GM23338 (cell line): ENCODE data around the gene NCKAP1. TPM values are rescaled to one million over a fixed set of nuclear protein-coding genes. Genes with fewer than 3 reads are reported as not detected.

Source experiments
- ATAC-seq: fragments of 200-7000 bp; cut with Tn5 transposase; 3 replicates; pipeline ENCODE4 v1.9.1; 2020
- DNase-seq: peaks from one replicate; pipeline ENCODE4 v3.0.0-alpha.2; 2015; ENCODE audit warnings: low spot score
- H2AFZ ChIP-seq: fragments of 200-600 bp; sonication (generic); 2 replicates; pipeline ENCODE4 v1.8.0; 2016; ENCODE audit warnings: antibody characterized with exemption, mild to moderate bottlenecking, moderate library complexity
- H3F3A ChIP-seq: fragments of 200-600 bp; sonication (generic); replicated peaks from 2 replicates; pipeline ENCODE4 v1.8.0; 2017; ENCODE audit warnings: antibody characterized with exemption, mixed run types, low read depth
- H3K27ac ChIP-seq: fragments of 200-600 bp; sonication (generic); 2 replicates; pipeline ENCODE4 v1.6.1; 2016; ENCODE audit warnings: low read depth
- H3K27me3 ChIP-seq: fragments of 200-600 bp; sonication (generic); 2 replicates; pipeline ENCODE4 v1.8.0; 2016; ENCODE audit warnings: mild to moderate bottlenecking, mixed run types, moderate library complexity; ENCODE audit not compliant: insufficient read depth
- H3K36me3 ChIP-seq: fragments of 200-600 bp; sonication (generic); 2 replicates; pipeline ENCODE4 v1.8.0; 2016; ENCODE audit warnings: mild to moderate bottlenecking; ENCODE audit not compliant: insufficient read depth
- H3K4me1 ChIP-seq: fragments of 200-600 bp; sonication (generic); 2 replicates; pipeline ENCODE4 v1.8.0; 2016; ENCODE audit warnings: mild to moderate bottlenecking, moderate library complexity; ENCODE audit not compliant: insufficient read depth
- H3K4me2 ChIP-seq: fragments of 200-600 bp; sonication (generic); 2 replicates; pipeline ENCODE4 v1.7.1; 2017; ENCODE audit warnings: mixed run types
- H3K4me3 ChIP-seq: fragments of 200-600 bp; sonication (generic); 2 replicates; pipeline ENCODE4 v1.6.1; 2016; ENCODE audit warnings: mixed run types
- H3K79me2 ChIP-seq: fragments of 200-600 bp; sonication (generic); replicated peaks from 2 replicates; pipeline ENCODE4 v1.8.0; 2017; ENCODE audit warnings: mild to moderate bottlenecking; ENCODE audit not compliant: insufficient read depth
- H3K9me2 ChIP-seq: fragments of 200-600 bp; sonication (generic); 2 replicates; pipeline ENCODE4 v1.8.0; 2017; ENCODE audit not compliant: insufficient read depth
- H4K20me1 ChIP-seq: fragments of 200-600 bp; sonication (generic); replicated peaks from 2 replicates; pipeline ENCODE4 v1.8.0; 2017; ENCODE audit warnings: mild to moderate bottlenecking; ENCODE audit not compliant: insufficient read depth
- H3K27ac Mint-ChIP-seq: 2 replicates; pipeline ENCODE4 v1.8.0; 2020; ENCODE audit warnings: inconsistent platforms, mild to moderate bottlenecking, moderate library complexity, mixed read lengths
- H3K27me3 Mint-ChIP-seq: 3 replicates; pipeline ENCODE4 v1.8.0; 2022; ENCODE audit warnings: low read depth, mild to moderate bottlenecking, moderate library complexity, mixed read lengths, inconsistent platforms; ENCODE audit not compliant: insufficient read depth, poor library complexity
- H3K36me3 Mint-ChIP-seq: 3 replicates; pipeline ENCODE4 v1.8.0; 2021; ENCODE audit warnings: low read depth, mild to moderate bottlenecking, inconsistent platforms, moderate library complexity, mixed read lengths
- H3K4me1 Mint-ChIP-seq: 3 replicates; pipeline ENCODE4 v1.8.0; 2020; ENCODE audit warnings: mild to moderate bottlenecking, inconsistent platforms, mixed read lengths
- H3K4me3 Mint-ChIP-seq: 3 replicates; pipeline ENCODE4 v1.8.0; 2021; ENCODE audit warnings: moderate library complexity, mild to moderate bottlenecking, inconsistent platforms, mixed read lengths
- H3K9me3 Mint-ChIP-seq: 3 replicates; pipeline ENCODE4 v1.8.0; 2020; ENCODE audit warnings: moderate library complexity, mild to moderate bottlenecking, inconsistent platforms, mixed read lengths
- CREB1 ChIP-seq: fragments of 250-450 bp; sonication (Bioruptor Pico); IDR thresholded peaks from 2 replicates; pipeline ENCODE4 v1.5.0; 2020; ENCODE audit warnings: low read depth, mild to moderate bottlenecking, moderate library complexity
- EZH2 ChIP-seq: fragments of 200-600 bp; sonication (generic); IDR thresholded peaks from one replicate; pipeline ENCODE4 v1.8.0; 2017; ENCODE audit warnings: antibody characterized with exemption, mild to moderate bottlenecking, low read depth; ENCODE audit not compliant: unreplicated experiment
- JUNB ChIP-seq: IDR thresholded peaks from one replicate; pipeline ENCODE4 v1.6.1; 2016; ENCODE audit warnings: antibody characterized with exemption; ENCODE audit not compliant: unreplicated experiment
- NANOG ChIP-seq: IDR thresholded peaks from 2 replicates; pipeline ENCODE4 v1.6.1; 2016; ENCODE audit warnings: antibody characterized with exemption, borderline replicate concordance
- STAT1 ChIP-seq: IDR thresholded peaks from one replicate; pipeline ENCODE4 v1.6.1; 2016; ENCODE audit warnings: antibody characterized with exemption; ENCODE audit not compliant: unreplicated experiment
- ZNF114 ChIP-seq: fragments of 250-450 bp; sonication (Bioruptor Pico); IDR thresholded peaks from 2 replicates; pipeline ENCODE4 v1.5.0; 2020; ENCODE audit warnings: mild to moderate bottlenecking, moderate library complexity
- polyA plus RNA-seq: library from polyadenylated mRNA; unstranded; fragments of >200 nt; fragmentation: Nextera tagmentation; extraction: Ambion mirVana; gene quantifications from 2 replicates; pipeline ENCODE4 v1.2.1, GENCODE V29; 2016
- total RNA-seq: library from RNA; depleted of rRNA; stranded (reverse); fragments of >200 nt; shearing (Covaris generic); gene quantifications from 2 replicates; pipeline ENCODE4 v1.2.3, GENCODE V29; 2014
- TF ChIP-seq, protein P1 (sequence below): IDR thresholded peaks from 2 replicates; pipeline ENCODE4 v1.6.1; 2016; ENCODE audit warnings: antibody characterized with exemption
- TF ChIP-seq, protein P2 (sequence below), 2 experiments: fragments of 200-600 bp in 1 of 2; sonication (generic) in 1 of 2; conservative IDR thresholded peaks; 2 replicates each; pipeline versions ENCODE4 v1.5.1 to v1.6.1; 2016 to 2017; ENCODE audit warnings: antibody characterized with exemption in 2 of 2, low read depth in 2 of 2, mild to moderate bottlenecking in 2 of 2, moderate library complexity in 1 of 2
- TF ChIP-seq, protein P3 (sequence below): fragments of 250-450 bp; sonication (Bioruptor Pico); IDR thresholded peaks from 2 replicates; pipeline ENCODE4 v1.5.0; 2020; ENCODE audit warnings: mild to moderate bottlenecking, moderate library complexity

The NCKAP1 gene
- total and polyA plus RNA-seq, 2 experiments from 2014 or later = 53.8 to 157 TPM

DNA sequence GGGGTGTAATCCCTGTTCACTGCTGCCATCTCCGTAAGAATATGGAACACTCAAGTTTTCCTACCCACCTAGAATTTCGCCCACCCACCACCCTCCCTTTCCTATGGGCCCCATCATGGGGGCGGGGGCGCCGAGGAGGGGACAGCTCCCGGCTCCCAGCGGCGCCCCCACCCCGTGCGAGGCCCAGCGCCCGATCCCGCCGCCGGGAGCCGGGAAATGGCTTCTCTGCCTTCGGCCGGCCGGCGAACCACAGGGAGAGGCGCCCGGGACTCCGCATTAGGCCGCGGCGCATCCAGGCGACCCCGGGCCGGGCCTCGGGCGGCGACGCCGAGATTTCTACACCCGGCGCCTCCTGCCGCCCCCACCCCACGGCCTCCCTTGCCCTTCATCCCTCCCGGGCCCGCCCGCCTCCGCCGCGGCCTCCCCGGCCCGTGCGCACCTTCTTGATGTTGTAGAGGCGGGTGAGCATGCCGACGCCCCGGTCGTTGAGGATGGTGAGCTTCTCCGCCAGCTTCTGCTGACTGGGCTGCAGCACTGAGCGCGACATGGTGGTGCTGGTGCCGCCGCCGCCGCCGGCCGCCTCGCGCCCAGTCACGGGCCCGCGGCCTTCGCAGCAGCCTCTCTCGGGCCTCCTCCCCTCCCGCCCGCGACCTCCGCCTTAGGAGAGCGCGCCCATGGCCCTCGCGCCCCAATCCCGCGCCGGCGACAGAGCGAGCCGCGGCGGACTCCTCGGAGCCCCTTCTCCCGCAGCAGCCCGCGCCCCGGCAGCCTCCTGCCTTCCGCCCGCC lies 510 bp downstream of the NCKAP1 start:
- Histone ChIP-seq H3K4me1 (peaks cover 41% of the 10 kb centered on the region), H3K36me3 (no peaks in the 10 kb centered on the region), H3K27me3 (peaks cover 9% of the 10 kb centered on the region), H3K4me2 (peak overlapping the region; percentile 80), H3K4me3 (peak overlapping the region; percentile 61), H3K79me2 (peaks cover 48% of the 10 kb centered on the region), H3K27ac (peak overlapping the region; percentile 78), H4K20me1 (peaks cover 8% of the 10 kb centered on the region; the same call in 1 of the 2 replicates), H3F3A (no peaks in the 10 kb centered on the region), H2AFZ (no peak overlapping the region), H3K9me2 (no peaks in the 10 kb centered on the region)
- TF ChIP-seq, protein P1, sequence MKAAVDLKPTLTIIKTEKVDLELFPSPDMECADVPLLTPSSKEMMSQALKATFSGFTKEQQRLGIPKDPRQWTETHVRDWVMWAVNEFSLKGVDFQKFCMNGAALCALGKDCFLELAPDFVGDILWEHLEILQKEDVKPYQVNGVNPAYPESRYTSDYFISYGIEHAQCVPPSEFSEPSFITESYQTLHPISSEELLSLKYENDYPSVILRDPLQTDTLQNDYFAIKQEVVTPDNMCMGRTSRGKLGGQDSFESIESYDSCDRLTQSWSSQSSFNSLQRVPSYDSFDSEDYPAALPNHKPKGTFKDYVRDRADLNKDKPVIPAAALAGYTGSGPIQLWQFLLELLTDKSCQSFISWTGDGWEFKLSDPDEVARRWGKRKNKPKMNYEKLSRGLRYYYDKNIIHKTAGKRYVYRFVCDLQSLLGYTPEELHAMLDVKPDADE = no peak
- no peak for TF ChIP-seq EZH2
- no peak for TF ChIP-seq JUNB
- no peak for TF ChIP-seq NANOG
- no peak for TF ChIP-seq CREB1 (CRISPR knock-in tag)
- TF ChIP-seq, protein P2, sequence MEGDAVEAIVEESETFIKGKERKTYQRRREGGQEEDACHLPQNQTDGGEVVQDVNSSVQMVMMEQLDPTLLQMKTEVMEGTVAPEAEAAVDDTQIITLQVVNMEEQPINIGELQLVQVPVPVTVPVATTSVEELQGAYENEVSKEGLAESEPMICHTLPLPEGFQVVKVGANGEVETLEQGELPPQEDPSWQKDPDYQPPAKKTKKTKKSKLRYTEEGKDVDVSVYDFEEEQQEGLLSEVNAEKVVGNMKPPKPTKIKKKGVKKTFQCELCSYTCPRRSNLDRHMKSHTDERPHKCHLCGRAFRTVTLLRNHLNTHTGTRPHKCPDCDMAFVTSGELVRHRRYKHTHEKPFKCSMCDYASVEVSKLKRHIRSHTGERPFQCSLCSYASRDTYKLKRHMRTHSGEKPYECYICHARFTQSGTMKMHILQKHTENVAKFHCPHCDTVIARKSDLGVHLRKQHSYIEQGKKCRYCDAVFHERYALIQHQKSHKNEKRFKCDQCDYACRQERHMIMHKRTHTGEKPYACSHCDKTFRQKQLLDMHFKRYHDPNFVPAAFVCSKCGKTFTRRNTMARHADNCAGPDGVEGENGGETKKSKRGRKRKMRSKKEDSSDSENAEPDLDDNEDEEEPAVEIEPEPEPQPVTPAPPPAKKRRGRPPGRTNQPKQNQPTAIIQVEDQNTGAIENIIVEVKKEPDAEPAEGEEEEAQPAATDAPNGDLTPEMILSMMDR (conservative IDR thresholded peaks at IDR 0.05; ENCODE audit: low read depth in 2 of 2) = no peak
- no peak for TF ChIP-seq ZNF114 (CRISPR knock-in tag)
- TF ChIP-seq, protein P3, sequence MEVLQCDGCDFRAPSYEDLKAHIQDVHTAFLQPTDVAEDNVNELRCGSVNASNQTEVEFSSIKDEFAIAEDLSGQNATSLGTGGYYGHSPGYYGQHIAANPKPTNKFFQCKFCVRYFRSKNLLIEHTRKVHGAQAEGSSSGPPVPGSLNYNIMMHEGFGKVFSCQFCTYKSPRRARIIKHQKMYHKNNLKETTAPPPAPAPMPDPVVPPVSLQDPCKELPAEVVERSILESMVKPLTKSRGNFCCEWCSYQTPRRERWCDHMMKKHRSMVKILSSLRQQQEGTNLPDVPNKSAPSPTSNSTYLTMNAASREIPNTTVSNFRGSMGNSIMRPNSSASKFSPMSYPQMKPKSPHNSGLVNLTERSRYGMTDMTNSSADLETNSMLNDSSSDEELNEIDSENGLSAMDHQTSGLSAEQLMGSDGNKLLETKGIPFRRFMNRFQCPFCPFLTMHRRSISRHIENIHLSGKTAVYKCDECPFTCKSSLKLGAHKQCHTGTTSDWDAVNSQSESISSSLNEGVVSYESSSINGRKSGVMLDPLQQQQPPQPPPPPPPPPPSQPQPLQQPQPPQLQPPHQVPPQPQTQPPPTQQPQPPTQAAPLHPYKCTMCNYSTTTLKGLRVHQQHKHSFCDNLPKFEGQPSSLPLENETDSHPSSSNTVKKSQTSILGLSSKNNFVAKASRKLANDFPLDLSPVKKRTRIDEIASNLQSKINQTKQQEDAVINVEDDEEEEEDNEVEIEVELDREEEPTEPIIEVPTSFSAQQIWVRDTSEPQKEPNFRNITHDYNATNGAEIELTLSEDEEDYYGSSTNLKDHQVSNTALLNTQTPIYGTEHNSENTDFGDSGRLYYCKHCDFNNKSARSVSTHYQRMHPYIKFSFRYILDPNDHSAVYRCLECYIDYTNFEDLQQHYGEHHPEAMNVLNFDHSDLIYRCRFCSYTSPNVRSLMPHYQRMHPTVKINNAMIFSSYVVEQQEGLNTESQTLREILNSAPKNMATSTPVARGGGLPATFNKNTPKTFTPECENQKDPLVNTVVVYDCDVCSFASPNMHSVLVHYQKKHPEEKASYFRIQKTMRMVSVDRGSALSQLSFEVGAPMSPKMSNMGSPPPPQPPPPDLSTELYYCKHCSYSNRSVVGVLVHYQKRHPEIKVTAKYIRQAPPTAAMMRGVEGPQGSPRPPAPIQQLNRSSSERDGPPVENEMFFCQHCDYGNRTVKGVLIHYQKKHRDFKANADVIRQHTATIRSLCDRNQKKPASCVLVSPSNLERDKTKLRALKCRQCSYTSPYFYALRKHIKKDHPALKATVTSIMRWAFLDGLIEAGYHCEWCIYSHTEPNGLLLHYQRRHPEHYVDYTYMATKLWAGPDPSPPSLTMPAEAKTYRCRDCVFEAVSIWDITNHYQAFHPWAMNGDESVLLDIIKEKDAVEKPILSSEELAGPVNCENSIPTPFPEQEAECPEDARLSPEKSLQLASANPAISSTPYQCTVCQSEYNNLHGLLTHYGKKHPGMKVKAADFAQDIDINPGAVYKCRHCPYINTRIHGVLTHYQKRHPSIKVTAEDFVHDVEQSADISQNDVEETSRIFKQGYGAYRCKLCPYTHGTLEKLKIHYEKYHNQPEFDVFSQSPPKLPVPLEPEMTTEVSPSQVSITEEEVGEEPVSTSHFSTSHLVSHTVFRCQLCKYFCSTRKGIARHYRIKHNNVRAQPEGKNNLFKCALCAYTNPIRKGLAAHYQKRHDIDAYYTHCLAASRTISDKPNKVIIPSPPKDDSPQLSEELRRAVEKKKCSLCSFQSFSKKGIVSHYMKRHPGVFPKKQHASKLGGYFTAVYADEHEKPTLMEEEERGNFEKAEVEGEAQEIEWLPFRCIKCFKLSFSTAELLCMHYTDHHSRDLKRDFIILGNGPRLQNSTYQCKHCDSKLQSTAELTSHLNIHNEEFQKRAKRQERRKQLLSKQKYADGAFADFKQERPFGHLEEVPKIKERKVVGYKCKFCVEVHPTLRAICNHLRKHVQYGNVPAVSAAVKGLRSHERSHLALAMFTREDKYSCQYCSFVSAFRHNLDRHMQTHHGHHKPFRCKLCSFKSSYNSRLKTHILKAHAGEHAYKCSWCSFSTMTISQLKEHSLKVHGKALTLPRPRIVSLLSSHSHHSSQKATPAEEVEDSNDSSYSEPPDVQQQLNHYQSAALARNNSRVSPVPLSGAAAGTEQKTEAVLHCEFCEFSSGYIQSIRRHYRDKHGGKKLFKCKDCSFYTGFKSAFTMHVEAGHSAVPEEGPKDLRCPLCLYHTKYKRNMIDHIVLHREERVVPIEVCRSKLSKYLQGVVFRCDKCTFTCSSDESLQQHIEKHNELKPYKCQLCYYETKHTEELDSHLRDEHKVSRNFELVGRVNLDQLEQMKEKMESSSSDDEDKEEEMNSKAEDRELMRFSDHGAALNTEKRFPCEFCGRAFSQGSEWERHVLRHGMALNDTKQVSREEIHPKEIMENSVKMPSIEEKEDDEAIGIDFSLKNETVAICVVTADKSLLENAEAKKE (CRISPR knock-in tag) = no peak
- TF ChIP-seq STAT1 = no peak
- H3K36me3 Mint-ChIP-seq = peaks cover 3% of the 10 kb centered on the region; the same call in 1 of the 3 replicates
- peaks cover 4% of the 10 kb centered on the region for H3K27me3 Mint-ChIP-seq
- peak overlapping the region; percentile 16 for H3K27ac Mint-ChIP-seq
- peak overlapping the region; percentile 89 for H3K4me3 Mint-ChIP-seq
- DNase-seq (peak; percentile 54), ATAC-seq (peak; percentile 47)
- H3K4me1 Mint-ChIP-seq = peaks cover 41% of the 10 kb centered on the region
- 0 out of 3 replicates have a peak, but pooled peaks cover 2% of the 10 kb centered on the region for H3K9me3 Mint-ChIP-seq
